Measurements from ENCODE around the gene RIMBP2. TPM values are rescaled to one million over a fixed set of nuclear protein-coding genes. Genes with fewer than 3 reads are reported as not detected.

Gene RIMBP2
- total RNA-seq, 1 donor from 2014 or later: not detected

- H3K4me1 Mint-ChIP-seq (ENCODE audit: low read depth): no peaks in the 10 kb centered on the region
- H3K36me3 Mint-ChIP-seq (ENCODE audit: low read depth): no peaks in the 10 kb centered on the region
- H3K27me3 Mint-ChIP-seq (ENCODE audit: insufficient read depth): no peaks in the 10 kb centered on the region
- no peak for DNase-seq (ENCODE audit: low spot score)
- intact Hi-C loops (cut with micrococcal nuclease): no loop called here
- no peak overlapping the region for H3K27ac Mint-ChIP-seq
- H3K4me3 Mint-ChIP-seq: no peak overlapping the region
- no peaks in the 10 kb centered on the region for H3K9me3 Mint-ChIP-seq
Observed at GRCh38 chr12:130463275-130463658, 252.8 kb downstream of the RIMBP2 start.

- DNase-seq (ENCODE audit: low spot score): no peak
- Mint-ChIP-seq H3K27me3 (ENCODE audit: insufficient read depth) (no peaks in the 10 kb centered on the region), H3K4me3 (no peak overlapping the region), H3K27ac (no peak overlapping the region), H3K9me3 (no peaks in the 10 kb centered on the region), H3K36me3 (ENCODE audit: low read depth) (no peaks in the 10 kb centered on the region), H3K4me1 (ENCODE audit: low read depth) (no peaks in the 10 kb centered on the region)
- intact Hi-C loops (cut with micrococcal nuclease): no loop called here
Observed at GRCh38 chr12:130462558-130463274, 253.4 kb downstream of the RIMBP2 start.

- no peak for DNase-seq (ENCODE audit: low spot score)
- intact Hi-C loops (cut with micrococcal nuclease): no loop called here
- H3K9me3 Mint-ChIP-seq: no peaks in the 10 kb centered on the region
- no peak overlapping the region for H3K4me3 Mint-ChIP-seq
- no peak overlapping the region for H3K27ac Mint-ChIP-seq
- no peaks in the 10 kb centered on the region for H3K4me1 Mint-ChIP-seq (ENCODE audit: low read depth)
- no peaks in the 10 kb centered on the region for H3K27me3 Mint-ChIP-seq (ENCODE audit: insufficient read depth)
- H3K36me3 Mint-ChIP-seq (ENCODE audit: low read depth): no peaks in the 10 kb centered on the region
Observed at GRCh38 chr12:130461839-130462557, 254.1 kb downstream of the RIMBP2 start.

- Mint-ChIP-seq H3K36me3 (ENCODE audit: low read depth) (no peaks in the 10 kb centered on the region), H3K4me1 (ENCODE audit: low read depth) (no peaks in the 10 kb centered on the region)
Observed at GRCh38 chr12:130461447-130461815, 254.7 kb downstream of the RIMBP2 start.

GRCh38 chr12:130460611-130461446, 255.3 kb downstream of the RIMBP2 start:
- Mint-ChIP-seq H3K4me3 (no peak overlapping the region), H3K27ac (no peak overlapping the region), H3K27me3 (ENCODE audit: insufficient read depth) (no peaks in the 10 kb centered on the region), H3K36me3 (ENCODE audit: low read depth) (no peaks in the 10 kb centered on the region), H3K4me1 (ENCODE audit: low read depth) (no peaks in the 10 kb centered on the region), H3K9me3 (no peaks in the 10 kb centered on the region)
- no peak for DNase-seq (ENCODE audit: low spot score)
- intact Hi-C loops (cut with micrococcal nuclease): no loop called here

More at GRCh38 chr12:130461447-130461815, 254.7 kb downstream of the RIMBP2 start:
- Mint-ChIP-seq H3K9me3 (no peaks in the 10 kb centered on the region), H3K27me3 (ENCODE audit: insufficient read depth) (no peaks in the 10 kb centered on the region), H3K27ac (no peak overlapping the region), H3K4me3 (no peak overlapping the region)
- intact Hi-C loops (cut with micrococcal nuclease): no loop called here
- DNase-seq (ENCODE audit: low spot score): no peak

- Mint-ChIP-seq H3K4me3 (no peak overlapping the region), H3K4me1 (ENCODE audit: low read depth) (no peaks in the 10 kb centered on the region), H3K9me3 (no peaks in the 10 kb centered on the region), H3K27ac (no peak overlapping the region), H3K27me3 (ENCODE audit: insufficient read depth) (no peaks in the 10 kb centered on the region), H3K36me3 (ENCODE audit: low read depth) (no peaks in the 10 kb centered on the region)
- intact Hi-C loops (cut with micrococcal nuclease): no loop called here
- no peak for DNase-seq (ENCODE audit: low spot score)
Observed at GRCh38 chr12:130459916-130460315, 256.2 kb downstream of the RIMBP2 start.

GRCh38 chr12:130458341-130458740, 257.8 kb downstream of the RIMBP2 start:
- Mint-ChIP-seq H3K9me3 (no peaks in the 10 kb centered on the region), H3K27me3 (ENCODE audit: insufficient read depth) (no peaks in the 10 kb centered on the region), H3K4me3 (no peak overlapping the region), H3K36me3 (ENCODE audit: low read depth) (no peaks in the 10 kb centered on the region), H3K27ac (no peak overlapping the region), H3K4me1 (ENCODE audit: low read depth) (no peaks in the 10 kb centered on the region)
- no peak for DNase-seq (ENCODE audit: low spot score)
- intact Hi-C loops (cut with micrococcal nuclease): no loop called here

GRCh38 chr12:130457215-130457614, 258.9 kb downstream of the RIMBP2 start:
- no peak overlapping the region for H3K27ac Mint-ChIP-seq

GRCh38 chr12:130456375-130457199, 259.5 kb downstream of the RIMBP2 start:
- no peak overlapping the region for H3K27ac Mint-ChIP-seq
- H3K4me3 Mint-ChIP-seq: no peak overlapping the region
- no peaks in the 10 kb centered on the region for H3K36me3 Mint-ChIP-seq (ENCODE audit: low read depth)
- no peaks in the 10 kb centered on the region for H3K4me1 Mint-ChIP-seq (ENCODE audit: low read depth)
- no peak for DNase-seq (ENCODE audit: low spot score)
- H3K9me3 Mint-ChIP-seq: no peaks in the 10 kb centered on the region
- intact Hi-C loops (cut with micrococcal nuclease): no loop called here
- H3K27me3 Mint-ChIP-seq (ENCODE audit: insufficient read depth): no peaks in the 10 kb centered on the region

More at GRCh38 chr12:130457215-130457614, 258.9 kb downstream of the RIMBP2 start:
- intact Hi-C loops (cut with micrococcal nuclease): no loop called here
- Mint-ChIP-seq H3K4me3 (no peak overlapping the region), H3K36me3 (ENCODE audit: low read depth) (no peaks in the 10 kb centered on the region), H3K4me1 (ENCODE audit: low read depth) (no peaks in the 10 kb centered on the region), H3K9me3 (no peaks in the 10 kb centered on the region), H3K27me3 (ENCODE audit: insufficient read depth) (no peaks in the 10 kb centered on the region)
- no peak for DNase-seq (ENCODE audit: low spot score)

- Mint-ChIP-seq H3K36me3 (ENCODE audit: low read depth) (no peaks in the 10 kb centered on the region), H3K27me3 (ENCODE audit: insufficient read depth) (no peaks in the 10 kb centered on the region), H3K9me3 (no peaks in the 10 kb centered on the region), H3K4me3 (no peak overlapping the region), H3K27ac (no peak overlapping the region), H3K4me1 (ENCODE audit: low read depth) (no peaks in the 10 kb centered on the region)
- intact Hi-C loops (cut with micrococcal nuclease): no loop called here
- DNase-seq (ENCODE audit: low spot score): no peak
Observed at GRCh38 chr12:130455161-130455560, 260.9 kb downstream of the RIMBP2 start.

GRCh38 chr12:130454296-130454695, 261.8 kb downstream of the RIMBP2 start:
- H3K4me1 Mint-ChIP-seq (ENCODE audit: low read depth): no peaks in the 10 kb centered on the region
- intact Hi-C loops (cut with micrococcal nuclease): no loop called here
- DNase-seq (ENCODE audit: low spot score): no peak
- no peak overlapping the region for H3K27ac Mint-ChIP-seq
- H3K4me3 Mint-ChIP-seq: no peak overlapping the region
- H3K27me3 Mint-ChIP-seq (ENCODE audit: insufficient read depth): no peaks in the 10 kb centered on the region
- H3K9me3 Mint-ChIP-seq: no peaks in the 10 kb centered on the region
- no peaks in the 10 kb centered on the region for H3K36me3 Mint-ChIP-seq (ENCODE audit: low read depth)

- DNase-seq (ENCODE audit: low spot score): no peak
- Mint-ChIP-seq H3K36me3 (ENCODE audit: low read depth) (no peaks in the 10 kb centered on the region), H3K9me3 (no peaks in the 10 kb centered on the region), H3K27ac (no peak overlapping the region), H3K4me1 (ENCODE audit: low read depth) (no peaks in the 10 kb centered on the region), H3K27me3 (ENCODE audit: insufficient read depth) (no peaks in the 10 kb centered on the region), H3K4me3 (no peak overlapping the region)
- intact Hi-C loops (cut with micrococcal nuclease): no loop called here
Observed at GRCh38 chr12:130452546-130452945, 263.6 kb downstream of the RIMBP2 start.

All from activated T-helper 1 cell treated with anti-CD3 and anti-CD28 coated beads, Interleukin-12 subunit alpha, Interleukin-12 subunit beta, Interleukin-2, Interleukin-4 antibody, amounts not matched to agents 30 ng/mL and 10 ng/mL and 1 ng/mL, durations not matched to agents 14 hours and 24 hours and 36 hours (primary cell).